ENCODE measurements around the gene PDE6A.
"Not testable (repeated sequence)": the region's sequence is repeated elsewhere in the genome, so short reads cannot be mapped to it uniquely, and the experiment has no call there.

Gene PDE6A

GRCh38 chr5:149892594-149892993, 52.0 kb downstream of the PDE6A start:
- DNase-seq: no peak

GRCh38 chr5:149888280-149888679, 56.3 kb downstream of the PDE6A start:
- DNase-seq: no peak

- DNase-seq: no peak
Observed at GRCh38 chr5:149887622-149888183, 56.9 kb downstream of the PDE6A start.

- DNase-seq: no peak
Observed at GRCh38 chr5:149886692-149887470, 57.7 kb downstream of the PDE6A start.

- no peak for DNase-seq
Observed at GRCh38 chr5:149886060-149886459, 58.5 kb downstream of the PDE6A start.

GRCh38 chr5:149885513-149885912, 59.1 kb downstream of the PDE6A start:
- no peak for DNase-seq

- DNase-seq: no peak
Observed at GRCh38 chr5:149883550-149883949, 61.0 kb downstream of the PDE6A start.

- DNase-seq: not testable (repeated sequence)
Observed at GRCh38 chr5:149882633-149883032, 62.0 kb downstream of the PDE6A start.

- no peak for DNase-seq
Observed at GRCh38 chr5:149881874-149882273, 62.7 kb downstream of the PDE6A start.

GRCh38 chr5:149881069-149881622, 63.4 kb downstream of the PDE6A start:
- no peak for DNase-seq

GRCh38 chr5:149879593-149879992, 65.0 kb downstream of the PDE6A start:
- DNase-seq: not testable (repeated sequence)

- no peak for DNase-seq
Observed at GRCh38 chr5:149878371-149878770, 66.2 kb downstream of the PDE6A start.

- no peak for DNase-seq
Observed at GRCh38 chr5:149873896-149874295, 70.7 kb downstream of the PDE6A start.

- no peak for DNase-seq
Observed at GRCh38 chr5:149872351-149873040, 72.1 kb downstream of the PDE6A start.

- DNase-seq: no peak
Observed at GRCh38 chr5:149871471-149871870, 73.1 kb downstream of the PDE6A start.

GRCh38 chr5:149870697-149871096, 73.9 kb downstream of the PDE6A start:
- no peak for DNase-seq

- DNase-seq: no peak
Observed at GRCh38 chr5:149870232-149870631, 74.4 kb downstream of the PDE6A start.

- no peak for DNase-seq
Observed at GRCh38 chr5:149869411-149869821, 75.2 kb downstream of the PDE6A start.

- no peak for DNase-seq
Observed at GRCh38 chr5:149865746-149866145, 78.8 kb downstream of the PDE6A start.

- DNase-seq: no peak
Observed at GRCh38 chr5:149863830-149864229, 80.8 kb downstream of the PDE6A start.

GRCh38 chr5:149863176-149863575, 81.4 kb downstream of the PDE6A start:
- no peak for DNase-seq

GRCh38 chr5:149860801-149861322, 83.7 kb downstream of the PDE6A start:
- DNase-seq: peak; percentile 13

- no peak for DNase-seq
Observed at GRCh38 chr5:149859746-149860145, 84.8 kb downstream of the PDE6A start.

All from activated naive CD4-positive, alpha-beta T cell treated with Interleukin-2 at 50 U/mL for 16 hours (primary cell).